HG03521 (cell line): ENCODE data around the gene STK11.
"Not testable (repeated sequence)": the region's sequence is repeated elsewhere in the genome, so short reads cannot be mapped to it uniquely, and the experiment has no call there.

Experiments used
- ATAC-seq: cut with Tn5 transposase; IDR thresholded peaks from one replicate; pipeline ENCODE4 v1.9.1; 2021; ENCODE audit warnings: mild to moderate bottlenecking, moderate library complexity; ENCODE audit not compliant: unreplicated experiment

The STK11 gene

GRCh38 chr19:1168572-1169410 is 36.8 kb upstream of the STK11 start:
- no peak for ATAC-seq

GRCh38 chr19:1169411-1169791 is 36.2 kb upstream of the STK11 start:
- ATAC-seq: no peak

GRCh38 chr19:1169921-1170885 is 35.4 kb upstream of the STK11 start:
- ATAC-seq: no peak

- no peak for ATAC-seq
Observed at GRCh38 chr19:1170938-1171754, 34.4 kb upstream of the STK11 start.

GRCh38 chr19:1171755-1172352 is 33.7 kb upstream of the STK11 start:
- ATAC-seq: no peak

GRCh38 chr19:1172353-1173158 is 33.0 kb upstream of the STK11 start:
- ATAC-seq: no peak

GRCh38 chr19:1173159-1173844 is 32.3 kb upstream of the STK11 start:
- ATAC-seq: no peak

- ATAC-seq: peak; percentile 77
Observed at GRCh38 chr19:1173845-1174809, 31.5 kb upstream of the STK11 start, which contains the start of gene SBNO2. SBNO2 (minus strand) TSS chr19:1174268; CDS start chr19:1154276, 19,992 bp downstream.

GRCh38 chr19:1177322-1178114 is 28.1 kb upstream of the STK11 start:
- no peak for ATAC-seq

GRCh38 chr19:1181606-1182005 is 24.0 kb upstream of the STK11 start:
- no peak for ATAC-seq

- no peak for ATAC-seq
Observed at GRCh38 chr19:1182068-1182467, 23.5 kb upstream of the STK11 start.

- no peak for ATAC-seq
Observed at GRCh38 chr19:1182727-1183126, 22.9 kb upstream of the STK11 start.

GRCh38 chr19:1183543-1184172 is 21.9 kb upstream of the STK11 start:
- ATAC-seq: no peak

- no peak for ATAC-seq
Observed at GRCh38 chr19:1189419-1189818, 16.2 kb upstream of the STK11 start.

GRCh38 chr19:1199531-1199930 is 6.0 kb upstream of the STK11 start:
- no peak for ATAC-seq

- ATAC-seq: not testable (repeated sequence)
Observed at GRCh38 chr19:1200614-1201013, 5.0 kb upstream of the STK11 start.
